CD4-positive, alpha-beta T cell treated with Interferon gamma for 1 hour (primary cell): ENCODE data around the gene NKX6-2.
"Not testable (repeated sequence)": the region's sequence is repeated elsewhere in the genome, so short reads cannot be mapped to it uniquely, and the experiment has no call there.

Experiments
- DNase-seq: peaks from one replicate; pipeline ENCODE4 v3.0.0-alpha.2; 2020

Gene NKX6-2

DNA sequence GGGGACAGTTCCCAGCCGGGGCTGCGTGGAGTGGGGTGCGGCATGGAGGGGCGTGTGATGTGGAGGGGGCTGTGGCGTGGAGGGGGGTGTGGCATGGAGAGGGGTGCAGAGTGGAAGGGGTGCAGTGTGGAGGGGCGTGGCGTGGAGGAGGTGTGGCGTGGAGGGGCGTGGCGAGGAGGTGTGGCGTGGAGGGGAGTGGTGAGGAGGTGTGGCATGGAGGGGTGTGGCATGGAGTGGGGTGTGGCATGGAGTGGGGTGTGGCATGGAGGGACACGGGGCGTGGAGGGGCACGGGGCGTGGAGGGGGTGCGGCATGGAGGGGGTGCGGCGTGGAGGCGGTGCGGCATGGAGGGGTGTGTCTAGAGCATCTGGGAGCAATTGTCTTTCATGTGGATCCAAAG lies 33.6 kb downstream of the NKX6-2 start:
- DNase-seq: no peak

DNA sequence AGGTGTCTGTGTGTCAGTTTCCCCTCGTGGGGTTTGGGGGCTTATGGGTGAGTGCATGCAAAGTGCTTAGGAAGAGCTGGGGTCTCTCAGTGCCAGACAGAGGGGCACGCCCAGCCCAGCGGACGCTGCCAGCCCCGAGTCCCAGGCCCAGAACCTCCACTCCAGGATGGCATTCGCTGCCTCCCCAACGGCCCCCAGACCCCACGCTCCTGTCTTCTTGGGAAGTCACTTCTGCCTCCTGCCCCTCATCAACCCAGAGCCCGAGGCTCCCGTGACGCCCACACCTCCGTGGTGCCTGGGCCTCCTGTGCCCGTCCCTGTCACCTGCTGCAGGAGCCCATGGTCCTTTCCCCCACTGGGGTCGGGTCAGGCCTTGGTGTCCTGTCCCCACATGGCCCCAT lies 35.0 kb downstream of the NKX6-2 start:
- no peak for DNase-seq

DNA sequence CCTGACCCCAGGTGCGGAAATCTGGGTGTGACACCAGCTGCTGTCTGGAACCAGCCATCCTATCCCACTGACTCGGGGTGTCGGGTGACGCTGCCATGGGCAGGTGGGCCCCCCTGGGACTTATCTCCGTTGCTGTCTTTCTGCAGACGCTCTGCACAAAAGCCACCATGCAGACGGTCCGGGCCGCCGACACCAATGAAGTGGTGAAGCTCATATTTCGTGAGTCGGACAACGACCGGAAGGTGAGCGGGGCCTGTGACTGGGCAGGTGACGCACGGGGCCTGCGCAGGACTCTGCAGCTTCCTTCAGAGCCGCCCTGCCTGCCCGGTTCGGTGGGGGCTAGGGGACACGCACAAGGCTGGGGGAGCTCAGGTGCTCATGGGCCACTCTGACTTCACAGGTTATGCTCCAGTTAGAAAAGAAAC lies 36.6 kb downstream of the NKX6-2 start:
- DNase-seq: no peak

DNA sequence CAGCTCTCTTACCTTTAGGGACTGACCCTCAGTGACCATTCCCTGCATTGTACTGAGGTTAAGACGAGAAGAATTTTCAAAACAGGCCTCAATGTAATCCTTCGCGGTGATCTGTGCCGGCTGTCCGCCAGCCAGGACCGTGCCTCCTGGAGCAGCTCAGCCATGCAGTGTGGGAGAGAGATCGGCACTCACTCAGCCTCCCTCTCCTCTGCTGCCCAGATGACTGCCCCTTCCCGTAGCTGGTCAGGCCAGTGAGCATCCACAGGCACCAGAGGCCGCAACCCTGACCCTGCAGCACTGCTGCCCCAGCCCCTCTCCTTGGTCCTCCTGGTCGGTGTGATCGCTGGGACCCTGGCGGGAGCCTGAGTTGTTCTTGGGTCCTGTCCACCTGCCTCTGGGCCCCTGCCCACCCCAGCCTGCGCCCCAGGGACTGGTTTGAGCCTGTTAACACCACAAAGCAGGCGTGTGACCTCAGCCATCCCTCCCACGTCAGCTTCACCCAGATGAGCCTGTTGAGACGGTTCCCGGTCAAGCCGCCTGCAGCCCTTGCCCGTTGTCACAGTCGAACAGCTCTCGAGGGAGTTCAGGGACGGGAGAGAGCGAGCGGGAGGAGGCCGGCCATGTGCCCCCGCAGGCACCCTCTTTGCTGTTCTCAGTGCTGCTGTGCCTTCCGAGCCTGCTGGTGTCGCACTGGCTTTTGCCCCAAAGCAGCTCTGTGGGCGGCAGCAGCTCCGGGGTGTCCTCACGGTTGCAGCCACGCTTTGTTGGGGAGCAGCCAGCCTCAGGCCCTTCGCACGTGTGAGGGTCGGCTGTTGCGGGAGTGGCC lies 37.2 kb downstream of the NKX6-2 start:
- DNase-seq: no peak

DNA sequence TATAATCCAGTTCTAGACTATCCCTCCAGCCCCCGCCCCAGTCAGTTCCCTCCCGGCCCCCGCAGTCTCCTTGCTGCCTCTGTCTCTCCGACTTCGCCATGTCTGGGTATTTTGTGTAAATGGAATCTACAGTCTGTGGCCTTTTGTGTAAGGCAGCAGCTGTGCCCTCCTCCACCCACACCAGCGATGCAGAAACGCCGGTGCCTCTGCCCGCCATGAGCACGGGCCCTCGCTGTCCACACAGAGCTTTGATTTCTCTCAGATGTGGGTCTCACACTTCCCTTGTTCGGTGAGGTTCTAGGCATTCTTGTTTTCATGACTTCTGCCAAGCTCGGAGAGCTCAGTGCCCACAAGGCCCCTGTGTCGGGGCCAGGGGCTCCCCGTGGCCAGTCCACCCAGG lies 37.8 kb downstream of the NKX6-2 start:
- no peak for DNase-seq

DNA sequence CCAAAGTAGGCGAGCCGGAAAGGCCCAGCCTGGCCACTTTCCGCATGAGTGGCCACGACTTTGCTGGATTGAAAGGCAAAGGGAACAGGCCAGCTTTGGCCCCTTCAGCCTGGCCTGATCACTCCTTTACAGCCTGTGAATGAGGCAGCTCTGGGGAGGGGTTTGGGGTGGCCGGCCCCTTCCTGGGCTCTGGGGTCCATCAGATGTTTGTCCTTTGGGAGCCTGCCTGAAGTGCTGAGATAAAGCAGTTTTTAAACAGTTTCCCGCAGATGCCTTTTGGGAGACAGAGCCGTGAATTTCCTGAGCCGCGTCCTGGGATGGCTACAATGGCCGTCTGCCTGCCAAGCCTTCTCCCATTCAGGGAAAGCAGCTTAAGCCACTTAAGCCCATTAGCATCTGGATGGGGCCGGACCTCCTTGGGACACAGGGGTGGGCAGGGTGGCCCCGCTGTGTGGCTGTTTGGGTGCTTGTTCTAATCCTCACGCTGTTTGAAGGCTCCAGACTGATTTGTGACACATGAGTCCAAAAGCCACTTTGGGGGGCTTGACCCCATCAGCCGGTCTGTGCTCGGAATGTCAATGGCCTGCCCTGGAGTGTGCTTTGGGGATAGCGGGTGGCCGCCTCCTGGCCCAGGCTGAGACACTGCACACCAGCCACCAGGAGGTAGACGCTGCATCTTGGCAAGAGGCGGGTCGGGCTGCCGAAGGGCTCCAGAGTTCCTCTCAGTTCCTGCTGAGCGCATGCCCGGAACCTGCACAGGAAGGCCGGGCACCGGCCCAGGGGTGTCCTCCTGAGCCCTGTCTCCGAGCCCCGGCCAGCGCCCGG lies 38.9 kb downstream of the NKX6-2 start:
- no peak for DNase-seq

DNA sequence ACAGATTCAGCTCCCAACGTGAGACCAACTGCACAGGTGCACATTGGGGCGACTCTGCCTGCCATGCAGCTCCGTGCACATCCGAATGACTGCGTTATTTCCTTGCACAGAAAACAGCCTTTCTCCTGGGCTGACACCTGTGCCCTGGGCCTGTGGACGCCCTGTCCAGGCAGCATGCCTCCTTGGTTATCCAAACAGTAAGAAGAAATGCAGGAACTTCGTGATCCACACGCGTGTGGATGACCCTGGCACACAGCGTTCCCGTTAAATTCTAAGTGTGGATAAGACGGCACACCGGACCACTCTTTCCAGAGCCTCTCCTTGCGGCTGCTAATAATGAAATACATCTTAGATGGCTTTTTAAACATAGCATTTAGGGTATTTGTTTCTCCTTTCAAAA lies 39.6 kb downstream of the NKX6-2 start:
- DNase-seq: no peak

DNA sequence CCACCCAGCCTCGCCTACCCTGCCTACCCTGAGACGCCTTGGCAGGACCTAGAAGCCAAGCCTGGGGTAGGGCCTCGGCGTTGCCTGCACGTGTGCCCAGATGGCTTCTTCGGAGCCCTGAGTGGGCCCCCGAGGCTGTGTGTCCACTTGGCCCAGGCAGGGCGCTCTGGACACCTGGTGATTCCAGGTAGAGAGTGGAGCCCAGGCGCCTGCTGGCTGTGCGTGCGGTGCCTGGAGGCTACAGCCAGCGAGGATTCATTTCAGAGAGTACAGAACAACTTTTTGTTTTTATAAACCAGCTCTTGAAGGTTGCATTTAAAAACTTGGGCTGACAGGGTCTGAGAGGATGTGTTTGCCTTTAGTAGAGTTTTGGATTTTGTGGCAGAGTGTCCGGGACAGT lies 40.0 kb downstream of the NKX6-2 start:
- no peak for DNase-seq

DNA sequence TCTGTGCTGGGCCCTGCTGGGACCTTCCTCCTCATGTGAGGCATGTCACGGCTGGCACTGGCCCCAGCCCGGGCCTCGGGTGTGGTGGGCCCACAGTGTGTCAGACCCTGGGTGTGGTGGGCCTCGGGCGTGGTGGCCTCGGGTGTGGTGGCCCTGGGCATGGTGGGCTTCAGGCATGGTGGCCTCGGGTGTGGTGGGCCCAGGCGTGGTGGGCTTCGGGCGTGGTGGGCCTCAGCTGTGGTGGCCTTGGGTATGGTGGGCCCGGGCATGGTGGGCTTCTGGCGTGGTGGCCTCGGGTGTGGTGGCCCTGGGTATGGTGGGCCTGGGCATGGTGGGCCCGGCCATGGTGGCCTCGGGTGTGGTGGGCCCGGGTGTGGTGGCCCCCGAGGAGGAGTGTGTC lies 40.4 kb downstream of the NKX6-2 start:
- DNase-seq: no peak

DNA sequence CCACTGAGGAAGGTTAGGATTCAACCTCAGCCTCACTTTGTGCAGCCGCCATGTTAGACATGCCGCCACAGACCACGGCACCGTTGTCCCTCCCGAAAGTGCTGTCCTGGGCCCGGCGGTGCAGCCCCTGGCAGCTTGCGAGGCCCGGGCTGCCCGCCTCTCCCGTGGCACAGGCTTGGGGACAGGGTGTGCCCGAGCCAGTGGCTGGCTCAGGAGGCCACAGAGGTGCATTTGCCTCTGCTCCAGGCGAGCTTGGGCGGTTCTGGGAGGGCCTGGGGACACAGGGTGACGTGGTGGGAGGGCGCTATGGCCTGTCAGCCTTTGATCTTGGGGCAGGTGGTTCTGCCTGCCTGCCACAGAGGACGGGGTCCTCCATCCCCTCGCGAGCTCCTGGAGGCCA lies 41.1 kb downstream of the NKX6-2 start:
- no peak for DNase-seq

DNA sequence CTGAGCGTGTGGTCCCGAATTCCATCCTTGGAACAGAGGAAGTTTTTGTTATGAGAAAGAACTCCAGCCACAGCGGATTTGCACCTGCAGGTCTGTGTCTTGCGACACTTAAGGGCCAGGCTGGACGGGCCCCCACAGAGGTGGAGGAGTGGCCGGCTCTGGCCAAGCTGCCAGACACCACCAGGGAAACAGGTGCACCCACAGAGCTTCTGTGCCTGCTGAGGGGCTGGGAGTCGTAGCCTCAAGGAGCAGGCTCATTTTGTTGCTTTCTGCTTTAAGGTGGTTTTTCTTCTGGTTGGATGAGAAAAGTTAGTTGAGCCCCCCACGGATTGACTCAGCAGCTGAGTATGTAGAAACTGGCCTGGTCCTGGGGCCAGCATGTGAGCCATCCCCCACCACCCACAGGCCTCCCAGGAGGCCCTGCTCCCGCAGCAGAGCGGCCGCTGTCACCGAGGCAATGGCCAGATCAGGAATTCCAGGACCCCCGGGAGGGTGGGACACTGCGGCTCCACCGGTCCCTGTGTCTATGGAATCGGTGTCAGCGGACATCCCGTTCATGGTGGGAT lies 41.9 kb downstream of the NKX6-2 start:
- no peak for DNase-seq

DNA sequence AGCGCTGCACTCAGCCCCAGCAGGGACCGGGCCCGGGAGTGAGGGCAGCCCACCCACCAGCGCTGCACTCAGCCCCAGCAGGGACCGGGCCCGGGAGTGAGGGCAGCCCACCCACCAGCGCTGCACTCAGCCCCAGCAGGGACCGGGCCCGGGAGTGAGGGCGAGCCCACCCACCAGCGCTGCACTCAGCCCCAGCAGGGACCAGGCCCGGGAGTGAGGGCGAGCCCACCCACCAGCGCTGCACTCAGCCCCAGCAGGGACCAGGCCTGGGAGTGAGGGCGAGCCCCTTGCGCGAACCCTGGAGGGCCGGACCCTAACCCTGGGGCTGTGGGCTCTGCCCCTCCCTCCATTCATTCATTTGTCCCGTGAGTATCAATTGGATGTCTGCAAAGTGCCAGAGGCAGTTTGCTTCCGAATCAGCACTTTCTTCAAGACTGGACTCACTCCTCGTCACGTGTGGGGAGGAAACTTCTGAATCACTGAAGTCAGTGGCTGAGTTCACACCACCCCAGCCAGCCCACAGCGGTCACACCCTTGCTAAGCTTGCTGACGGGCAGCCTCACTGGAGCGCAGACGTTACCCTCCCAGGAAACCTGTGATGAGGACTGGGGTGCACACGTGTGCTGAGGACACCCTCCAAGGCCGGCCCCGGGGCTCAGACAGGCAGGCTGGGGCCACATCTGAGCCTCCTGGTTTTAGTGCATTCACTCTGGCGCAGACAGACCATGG lies 42.6 kb downstream of the NKX6-2 start:
- not testable (repeated sequence) for DNase-seq

DNA sequence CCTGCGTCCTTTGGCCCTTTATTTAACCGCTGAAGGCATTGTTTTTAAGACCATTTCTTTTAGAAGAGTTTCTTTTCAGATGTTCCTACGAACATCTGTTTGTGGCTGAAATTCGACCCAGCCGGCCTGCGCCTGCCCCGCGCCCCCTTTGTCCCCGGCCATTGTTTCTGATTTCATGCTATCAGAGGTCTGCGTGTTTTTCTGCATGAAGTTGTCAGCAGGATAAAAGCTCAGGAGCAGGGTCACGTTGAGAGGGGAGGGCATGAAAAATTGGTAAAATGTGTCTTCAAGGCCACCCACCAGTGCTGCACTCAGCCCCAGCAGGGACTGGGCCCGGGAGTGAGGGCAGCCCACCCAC lies 43.1 kb downstream of the NKX6-2 start:
- no peak for DNase-seq

DNA sequence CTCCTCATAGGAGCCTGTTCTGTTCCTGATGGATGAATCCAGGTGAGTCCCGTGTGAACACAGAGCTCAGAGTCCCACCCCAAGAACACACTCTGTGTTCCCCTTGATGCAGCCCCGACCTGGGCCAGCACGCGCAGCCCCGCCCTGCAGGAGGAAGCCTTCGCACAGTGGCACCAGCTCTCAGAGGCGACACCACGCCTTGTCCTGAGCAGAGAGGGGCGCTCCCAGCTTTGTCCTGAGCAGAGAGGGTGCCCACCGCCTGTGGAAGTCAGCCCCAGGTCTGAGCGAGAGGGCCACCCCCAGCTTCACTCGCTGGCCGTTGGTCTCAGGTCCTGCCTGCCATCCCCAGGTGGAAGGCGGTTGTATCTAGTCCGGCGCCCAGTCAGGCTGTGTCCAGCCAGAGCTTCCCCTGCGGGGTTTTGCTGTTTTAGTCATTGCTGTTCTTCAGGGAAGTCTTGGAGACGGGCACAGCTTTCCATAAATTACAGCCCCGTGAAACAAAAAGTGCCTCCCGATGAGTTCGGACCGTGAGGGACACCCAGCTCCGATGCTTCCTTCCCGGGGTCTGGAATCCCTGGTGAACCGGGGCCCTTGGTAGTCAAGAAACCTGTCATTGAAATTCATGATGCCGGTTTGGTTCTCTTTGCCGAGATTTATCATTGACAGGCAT lies 43.6 kb downstream of the NKX6-2 start:
- no peak for DNase-seq

DNA sequence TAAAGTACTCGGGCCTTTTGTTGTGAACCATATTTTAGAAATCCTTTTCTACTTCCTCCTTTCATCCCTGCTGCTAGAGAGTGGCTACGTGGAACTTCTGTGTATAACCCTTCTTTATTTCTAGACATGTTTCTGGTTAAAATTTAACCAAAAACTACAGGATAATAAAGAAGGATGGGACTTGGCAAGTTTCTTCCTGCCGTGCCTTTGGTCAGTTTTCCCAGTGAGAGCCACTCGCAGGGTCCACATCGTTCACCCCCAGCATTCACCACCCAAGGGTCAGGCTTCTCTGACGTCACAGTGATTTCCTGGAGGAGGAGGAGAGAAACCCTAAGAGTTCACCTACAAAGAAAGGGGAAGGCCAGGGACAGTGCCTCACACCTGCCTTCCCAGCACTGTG lies 45.4 kb downstream of the NKX6-2 start:
- DNase-seq: no peak

DNA sequence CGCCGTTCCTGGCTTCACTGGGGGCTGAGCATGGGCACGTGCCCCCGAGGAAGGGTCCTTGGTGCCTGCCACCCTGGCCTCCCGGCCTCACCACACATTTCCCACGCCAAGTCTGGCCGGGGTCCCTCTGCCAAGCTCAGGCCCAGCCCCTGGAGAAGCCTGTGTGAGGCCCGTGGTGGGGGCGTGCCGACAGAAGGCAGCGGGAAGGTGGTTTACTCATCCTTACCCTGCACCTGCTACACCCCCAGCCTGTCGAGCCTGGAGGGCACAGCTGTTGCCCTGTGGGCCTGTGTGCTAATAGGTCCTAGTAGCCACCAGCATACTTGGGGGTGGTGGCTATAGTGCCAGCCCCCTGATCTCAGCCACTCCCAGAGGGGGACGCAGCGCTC lies 46.7 kb downstream of the NKX6-2 start:
- no peak for DNase-seq

DNA sequence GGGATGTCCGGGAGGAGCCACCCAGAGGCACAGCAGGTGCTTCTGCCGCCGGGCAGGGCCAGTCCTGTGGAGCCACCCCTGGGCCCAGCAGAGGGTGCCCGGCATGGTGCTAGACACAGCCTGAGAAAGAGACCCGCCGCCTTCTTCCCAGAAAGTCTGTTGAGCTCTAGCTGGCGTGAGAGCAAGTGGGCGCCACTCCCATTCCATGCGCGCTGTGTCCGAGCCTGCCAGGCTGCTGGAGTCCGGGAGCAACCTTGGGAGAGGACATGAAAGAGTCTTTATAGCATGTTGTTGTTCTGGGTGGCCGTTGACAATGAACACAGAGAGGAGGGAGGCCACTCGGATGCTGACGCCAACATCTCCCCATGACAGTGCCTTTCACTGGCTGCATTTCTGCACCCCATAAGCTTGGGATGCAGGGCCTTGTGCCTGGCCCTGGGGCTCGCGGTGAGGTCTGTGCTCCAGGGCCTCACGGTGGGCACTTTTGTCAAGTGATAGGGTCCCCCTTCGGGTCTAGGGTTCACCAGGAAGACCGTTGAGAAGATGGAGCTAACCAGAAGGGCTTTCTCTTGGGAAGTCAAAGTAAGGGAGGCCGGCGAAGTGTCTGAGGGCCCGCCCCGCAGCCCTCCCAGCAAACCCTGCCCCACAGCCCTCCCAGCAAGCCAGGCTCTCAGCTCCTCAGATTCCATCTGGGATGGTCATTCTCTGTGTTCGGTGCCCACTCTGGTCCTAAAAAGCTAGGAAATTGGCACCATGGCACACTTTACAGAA lies 47.3 kb downstream of the NKX6-2 start:
- DNase-seq: no peak

DNA sequence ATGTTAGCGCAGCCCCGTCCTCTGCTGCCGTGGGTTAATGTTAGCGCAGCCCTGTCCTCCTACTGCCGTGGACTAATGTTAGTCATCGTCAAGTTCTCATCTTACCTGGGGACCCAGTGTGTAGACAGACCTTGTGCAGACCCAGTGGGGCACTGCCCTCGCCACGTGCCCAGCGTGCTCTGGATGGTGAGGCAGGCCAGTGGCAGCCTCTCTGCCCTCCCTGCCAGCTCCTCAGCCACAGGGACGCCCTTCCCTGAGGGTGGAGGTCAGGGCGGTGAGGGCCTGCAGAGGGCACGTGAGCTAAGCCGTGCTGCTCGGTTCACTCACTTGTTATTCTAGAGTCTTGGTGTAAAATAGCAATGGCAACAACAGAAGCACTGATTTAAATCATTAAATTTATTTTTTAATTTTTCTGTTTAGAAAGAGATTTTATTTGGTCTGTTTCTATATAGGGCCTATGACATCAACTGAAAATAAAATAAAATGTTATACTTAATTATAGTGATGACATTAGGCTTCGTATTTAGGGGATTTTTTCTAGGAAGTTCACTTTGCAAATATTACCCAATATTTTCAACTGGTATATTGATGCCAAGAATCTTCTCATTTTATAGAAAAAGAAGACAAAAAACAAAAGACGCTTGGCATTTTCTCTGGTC lies 48.4 kb downstream of the NKX6-2 start:
- DNase-seq: no peak

DNA sequence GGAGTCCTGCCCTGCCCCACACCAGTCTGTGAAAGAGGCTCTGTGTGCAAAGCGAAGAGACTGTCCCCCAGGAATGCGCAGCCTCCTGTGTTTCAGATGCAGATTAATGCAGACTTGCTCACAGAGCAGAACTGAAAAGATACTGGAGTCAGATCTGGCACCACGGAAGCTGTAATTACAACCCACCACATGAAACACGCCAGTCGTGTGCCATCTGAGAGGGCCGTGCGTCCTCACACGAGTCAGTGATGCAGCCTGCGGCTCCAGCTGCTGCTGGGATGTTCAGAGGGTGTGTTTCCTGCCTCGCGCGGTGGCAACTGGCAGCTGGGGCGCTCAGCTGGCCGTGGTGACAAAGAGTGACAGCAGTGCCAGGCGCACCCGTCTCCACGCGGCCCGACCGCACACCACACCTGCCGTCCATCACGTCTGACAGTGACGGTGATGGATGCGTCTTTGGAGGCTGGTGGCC lies 50.0 kb downstream of the NKX6-2 start:
- no peak for DNase-seq

DNA sequence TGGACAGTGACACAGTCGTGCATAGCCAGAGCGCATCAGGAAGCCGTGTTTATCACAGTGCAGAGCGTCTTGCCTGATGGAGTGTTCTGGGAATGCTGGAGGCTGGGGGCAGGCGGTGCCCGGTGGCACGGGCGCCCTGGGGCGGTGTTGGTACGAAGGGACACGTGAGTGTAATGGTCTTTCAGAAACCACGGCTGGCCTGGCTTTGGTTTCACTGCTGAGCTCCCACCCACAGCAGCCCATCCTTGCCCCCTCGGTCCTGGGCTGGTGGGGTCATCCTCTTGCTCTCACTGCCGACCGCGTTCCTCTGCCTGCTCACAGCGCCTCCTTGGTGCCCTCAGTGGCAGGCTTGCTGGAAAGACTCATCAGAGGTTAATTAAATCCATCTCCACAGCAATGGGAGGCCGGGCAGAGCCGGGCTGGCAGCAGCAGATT lies 50.6 kb downstream of the NKX6-2 start:
- DNase-seq: no peak

DNA sequence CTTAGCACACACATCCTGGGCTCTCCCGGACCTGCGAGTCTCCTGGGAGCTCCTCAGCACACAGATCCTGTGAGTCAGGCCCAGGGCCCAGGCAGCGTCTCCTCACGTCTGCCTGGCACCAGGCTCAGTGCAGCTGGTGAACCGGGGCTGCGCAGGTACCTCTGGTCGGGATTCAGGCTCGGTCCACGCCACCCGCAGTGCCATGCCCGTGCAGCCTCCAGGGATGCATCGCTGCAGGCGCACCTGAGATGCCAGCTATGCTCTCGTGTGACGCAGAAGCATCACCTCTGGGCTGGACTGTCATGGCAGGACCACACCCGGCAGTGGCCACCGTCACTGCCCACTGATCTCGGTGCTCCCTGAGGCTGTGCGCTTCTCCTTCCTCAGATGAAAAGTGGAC lies 52.0 kb downstream of the NKX6-2 start:
- no peak for DNase-seq
